Spleen (tissue), 7 donors: ENCODE measurements around the gene SSTR3.

Experiments used
- CTCF ChIP-seq, 11 experiments: fragments of 200-600 bp in 7 of 11; fragments of 450-650 bp in 4 of 11; sonication (generic) in 4 of 11; IDR thresholded peaks in 8 of 11; conservative IDR thresholded peaks in 3 of 11; 1 replicate in 7 of 11; 2 replicates in 4 of 11; pipeline versions ENCODE4 v1.4.0 to v1.8.0; 2016 to 2021; ENCODE audit warnings: antibody characterized with exemption in 11 of 11, inconsistent platforms in 4 of 11, mild to moderate bottlenecking in 1 of 11
- POLR2A ChIP-seq, 3 donors: fragments of 450-650 bp; IDR thresholded peaks; one replicate each; pipeline ENCODE4 v1.5.1; 2017; ENCODE audit warnings: antibody characterized with exemption in 3 of 3, mild to moderate bottlenecking in 1 of 3
- POLR2AphosphoS5 ChIP-seq, 3 donors: sonication (generic); formaldehyde crosslinking; IDR thresholded peaks; one replicate each; pipeline ENCODE4 v1.5.1; 2017; ENCODE audit warnings: antibody characterized with exemption in 3 of 3
- donor health status: DM: no; HTN: no; CAD: no; lungs with moderate emphysema.
- donor health status: DM: no; HTN: no; CAD: no.
- donor health status: DM: no; HTN: no; CAD: no.

- TF ChIP-seq POLR2A (IDR thresholded peaks at IDR 0.05) (no peak), CTCF (IDR thresholded peaks at IDR 0.05 in 8 of 11, conservative IDR thresholded peaks at IDR 0.05 in 3 of 11) (no peak), POLR2AphosphoS5 (IDR thresholded peaks at IDR 0.05) (peak; percentile 74 to 77 (median 76))
Measured at GRCh38 chr22:37176464-37177061, 35.7 kb downstream of the SSTR3 start.
